Gastrocnemius medialis (tissue), 4 donors: ENCODE data around the gene COPZ2.

Experiments used
- CTCF ChIP-seq, 5 experiments: fragments of 450-650 bp in 3 of 5; fragments of 200-600 bp in 2 of 5; sonication (generic) in 2 of 5; IDR thresholded peaks in 4 of 5; conservative IDR thresholded peaks in 1 of 5; 1 replicate in 4 of 5; 2 replicates in 1 of 5; pipeline ENCODE4 v1.5.1; 2016 to 2019; ENCODE audit warnings: antibody characterized with exemption in 5 of 5, mild to moderate bottlenecking in 3 of 5, moderate library complexity in 3 of 5
- POLR2A ChIP-seq, 2 donors: fragments of 450-650 bp; IDR thresholded peaks; one replicate each; pipeline ENCODE4 v1.6.1; 2017; ENCODE audit warnings: antibody characterized with exemption in 2 of 2, mild to moderate bottlenecking in 2 of 2, moderate library complexity in 2 of 2

- TF ChIP-seq POLR2A (IDR thresholded peaks at IDR 0.05) (no peak), CTCF (IDR thresholded peaks at IDR 0.05 in 4 of 5, conservative IDR thresholded peaks at IDR 0.05 in 1 of 5) (no peak)
These were observed 1.1 kb upstream of the COPZ2 start for GRCh38 chr17:48038687-48039086.
